ENCODE measurements around the gene CCDC141.
"Not testable (repeated sequence)": the region's sequence is repeated elsewhere in the genome, so short reads cannot be mapped to it uniquely, and the experiment has no call there.

CCDC141 gene

GRCh38 chr2:179019260-179019659, 30.7 kb downstream of the CCDC141 start:
- Histone ChIP-seq H3K27ac (no peak overlapping the region), H3K9me3 (no peaks in the 10 kb centered on the region), H3K4me1 (ENCODE audit: control insufficient read depth in 1 of 2, insufficient read depth in 1 of 2, low read depth in 1 of 2, low read length in 1 of 2) (no peaks in the 10 kb centered on the region), H3K27me3 (no peaks in the 10 kb centered on the region), H3K4me3 (ENCODE audit: low read depth in 1 of 2, low read length in 1 of 2) (no peak overlapping the region), H3K36me3 (no peaks in the 10 kb centered on the region)
- TF ChIP-seq, protein P1, sequence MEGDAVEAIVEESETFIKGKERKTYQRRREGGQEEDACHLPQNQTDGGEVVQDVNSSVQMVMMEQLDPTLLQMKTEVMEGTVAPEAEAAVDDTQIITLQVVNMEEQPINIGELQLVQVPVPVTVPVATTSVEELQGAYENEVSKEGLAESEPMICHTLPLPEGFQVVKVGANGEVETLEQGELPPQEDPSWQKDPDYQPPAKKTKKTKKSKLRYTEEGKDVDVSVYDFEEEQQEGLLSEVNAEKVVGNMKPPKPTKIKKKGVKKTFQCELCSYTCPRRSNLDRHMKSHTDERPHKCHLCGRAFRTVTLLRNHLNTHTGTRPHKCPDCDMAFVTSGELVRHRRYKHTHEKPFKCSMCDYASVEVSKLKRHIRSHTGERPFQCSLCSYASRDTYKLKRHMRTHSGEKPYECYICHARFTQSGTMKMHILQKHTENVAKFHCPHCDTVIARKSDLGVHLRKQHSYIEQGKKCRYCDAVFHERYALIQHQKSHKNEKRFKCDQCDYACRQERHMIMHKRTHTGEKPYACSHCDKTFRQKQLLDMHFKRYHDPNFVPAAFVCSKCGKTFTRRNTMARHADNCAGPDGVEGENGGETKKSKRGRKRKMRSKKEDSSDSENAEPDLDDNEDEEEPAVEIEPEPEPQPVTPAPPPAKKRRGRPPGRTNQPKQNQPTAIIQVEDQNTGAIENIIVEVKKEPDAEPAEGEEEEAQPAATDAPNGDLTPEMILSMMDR (IDR thresholded peaks at IDR 0.05), result no peak

DNA sequence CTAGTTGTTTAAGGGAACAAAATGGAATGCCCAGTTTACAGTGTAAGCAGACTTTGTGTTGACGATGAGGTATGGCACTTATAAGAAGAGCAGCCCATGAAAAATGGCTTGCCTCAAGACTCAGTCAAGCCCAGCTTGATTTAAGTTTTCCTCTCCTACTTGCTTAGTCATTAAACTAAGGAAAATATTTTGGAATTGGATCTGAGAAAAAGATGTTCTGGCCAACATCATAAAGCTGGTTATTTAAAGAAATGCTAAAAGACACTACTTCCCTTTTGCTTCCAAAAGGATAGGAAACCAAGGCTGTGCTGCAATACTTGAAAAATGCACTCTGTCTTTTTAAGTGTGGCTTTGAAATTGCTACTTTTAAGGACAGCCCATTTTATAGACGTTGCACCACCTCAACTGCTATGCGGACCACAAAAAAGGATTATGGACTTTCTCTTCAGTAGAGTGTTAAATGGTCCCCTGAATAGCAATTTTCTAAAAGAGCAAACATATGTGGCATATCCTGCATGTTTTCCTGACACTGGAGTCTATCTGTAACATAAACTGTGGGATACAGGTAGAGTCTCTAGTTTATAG, 32.1 kb downstream of the CCDC141 start:
- TF ChIP-seq, protein P1 (IDR thresholded peaks at IDR 0.05), result no peak
- Histone ChIP-seq H3K4me3 (ENCODE audit: low read depth in 1 of 2, low read length in 1 of 2) (no peak overlapping the region), H3K9me3 (no peaks in the 10 kb centered on the region), H3K4me1 (ENCODE audit: control insufficient read depth in 1 of 2, insufficient read depth in 1 of 2, low read depth in 1 of 2, low read length in 1 of 2) (no peaks in the 10 kb centered on the region), H3K27me3 (no peaks in the 10 kb centered on the region), H3K27ac (no peak overlapping the region), H3K36me3 (no peaks in the 10 kb centered on the region)

DNA sequence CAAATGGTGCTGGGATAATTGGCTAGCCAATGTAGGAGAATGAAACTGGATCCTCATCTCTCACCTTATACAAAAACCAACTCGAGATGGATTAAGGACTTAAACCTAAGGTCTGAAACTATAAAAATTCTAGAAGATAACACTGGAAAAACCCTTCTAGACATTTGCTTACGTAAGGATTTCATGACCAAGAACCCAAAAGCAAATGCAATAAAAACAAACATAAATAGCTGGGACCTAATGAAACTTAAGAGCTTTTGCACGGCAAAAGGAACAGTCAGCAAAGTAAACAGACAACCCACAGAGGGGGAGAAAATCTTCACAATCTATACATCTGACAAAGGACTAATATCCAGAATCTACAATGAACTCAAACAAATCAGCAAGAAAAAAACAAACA, 35.7 kb downstream of the CCDC141 start:
- H3K4me3 ChIP-seq (ENCODE audit: low read depth in 1 of 2, low read length in 1 of 2); H3K27me3 ChIP-seq; H3K36me3 ChIP-seq; H3K27ac ChIP-seq; H3K4me1 ChIP-seq (ENCODE audit: control insufficient read depth in 1 of 2, insufficient read depth in 1 of 2, low read depth in 1 of 2, low read length in 1 of 2); H3K9me3 ChIP-seq: not testable (repeated sequence)

- H3K27me3 ChIP-seq, result no peaks in the 10 kb centered on the region
- no peaks in the 10 kb centered on the region for H3K36me3 ChIP-seq
- no peak overlapping the region for H3K4me3 ChIP-seq (ENCODE audit: low read depth in 1 of 2, low read length in 1 of 2)
- H3K4me1 ChIP-seq (ENCODE audit: control insufficient read depth in 1 of 2, insufficient read depth in 1 of 2, low read depth in 1 of 2, low read length in 1 of 2), result no peaks in the 10 kb centered on the region
- no peaks in the 10 kb centered on the region for H3K9me3 ChIP-seq
- TF ChIP-seq, protein P1 (IDR thresholded peaks at IDR 0.05), result no peak
- no peak overlapping the region for H3K27ac ChIP-seq
Measured at GRCh38 chr2:179005976-179006375, 44.0 kb downstream of the CCDC141 start.

DNA sequence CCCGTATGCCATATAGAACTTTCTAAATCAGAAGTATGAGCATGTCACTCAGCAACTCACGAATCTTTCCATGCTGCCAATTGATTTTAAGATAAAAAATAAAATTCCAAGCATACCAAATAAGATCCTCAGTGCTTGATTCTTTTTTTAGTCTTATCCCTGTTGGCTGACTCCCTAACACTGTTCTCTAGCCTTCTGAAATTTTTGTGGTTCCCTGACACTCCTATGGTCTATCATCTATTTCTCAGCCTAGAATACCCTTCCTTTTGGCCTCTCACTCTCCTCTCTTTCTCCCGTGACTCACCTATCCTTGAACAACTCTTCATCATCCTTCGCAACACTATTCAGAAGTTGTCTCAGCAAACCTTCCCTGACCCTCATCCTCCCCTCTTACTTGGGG, 50.5 kb downstream of the CCDC141 start:
- Histone ChIP-seq H3K4me3 (ENCODE audit: low read depth in 1 of 2, low read length in 1 of 2) (no peak overlapping the region), H3K36me3 (no peaks in the 10 kb centered on the region), H3K9me3 (no peaks in the 10 kb centered on the region), H3K27ac (no peak overlapping the region), H3K27me3 (no peaks in the 10 kb centered on the region), H3K4me1 (ENCODE audit: control insufficient read depth in 1 of 2, insufficient read depth in 1 of 2, low read depth in 1 of 2, low read length in 1 of 2) (no peaks in the 10 kb centered on the region)
- TF ChIP-seq, protein P1 (IDR thresholded peaks at IDR 0.05), result no peak

DNA sequence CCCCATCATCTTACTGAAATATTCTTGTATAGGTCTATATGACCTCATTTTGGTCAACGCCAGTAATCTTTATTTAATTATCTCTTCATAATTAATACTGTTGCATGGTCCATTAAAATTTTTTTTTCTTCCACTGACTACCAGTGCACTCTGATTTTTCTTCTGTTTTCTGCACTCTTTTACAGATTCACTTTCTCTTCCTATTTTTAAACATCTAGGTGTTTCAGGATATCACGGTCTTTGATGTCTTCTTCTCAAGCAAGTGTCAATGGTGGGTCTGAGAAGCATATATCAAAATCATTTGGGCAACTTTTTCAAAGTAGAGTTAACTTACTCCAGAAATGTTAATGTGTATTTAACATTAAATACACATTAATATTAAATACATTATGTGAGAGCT, 51.4 kb downstream of the CCDC141 start:
- H3K4me3 ChIP-seq (ENCODE audit: low read depth in 1 of 2, low read length in 1 of 2), result no peak overlapping the region
- H3K27me3 ChIP-seq, result no peaks in the 10 kb centered on the region
- TF ChIP-seq, protein P1 (IDR thresholded peaks at IDR 0.05), result no peak
- H3K4me1 ChIP-seq (ENCODE audit: control insufficient read depth in 1 of 2, insufficient read depth in 1 of 2, low read depth in 1 of 2, low read length in 1 of 2), result no peaks in the 10 kb centered on the region
- H3K27ac ChIP-seq, result no peak overlapping the region
- no peaks in the 10 kb centered on the region for H3K9me3 ChIP-seq
- no peaks in the 10 kb centered on the region for H3K36me3 ChIP-seq
